Fibroblast of lung (primary cell): Measurements from ENCODE around the gene PER2. TPM values are rescaled to one million over a fixed set of nuclear protein-coding genes. Genes with fewer than 3 reads are reported as not detected.

Experiments used
- DNase-seq, 2 donors: peaks; one replicate each; pipeline versions ENCODE4 v3.0.0 to v3.0.0-alpha.2; 2010; ENCODE audit warnings: low read depth in 2 of 2
- H2AFZ ChIP-seq: 2 replicates; pipeline ENCODE4 v1.5.1; 2012; ENCODE audit warnings: low read length, control low read depth, inconsistent platforms
- H3K27ac ChIP-seq: 2 replicates; pipeline ENCODE4 v1.5.1; 2011; ENCODE audit warnings: low read length, control low read depth; ENCODE audit not compliant: insufficient read depth
- H3K27me3 ChIP-seq: 2 replicates; pipeline ENCODE4 v1.5.1; 2011; ENCODE audit warnings: mild to moderate bottlenecking, low read length; ENCODE audit not compliant: control insufficient read depth, insufficient read depth
- H3K36me3 ChIP-seq: 2 replicates; pipeline ENCODE4 v1.5.1; 2011; ENCODE audit warnings: low read length; ENCODE audit not compliant: control insufficient read depth, insufficient read depth
- H3K4me1 ChIP-seq: 2 replicates; pipeline ENCODE4 v1.5.1; 2011; ENCODE audit warnings: low read length; ENCODE audit not compliant: control insufficient read depth, insufficient read depth; ENCODE audit errors: extremely low read depth
- H3K4me2 ChIP-seq: 2 replicates; pipeline ENCODE4 v1.5.1; 2011; ENCODE audit warnings: low read length, control low read depth; ENCODE audit not compliant: insufficient read depth; ENCODE audit errors: extremely low read depth
- H3K4me3 ChIP-seq, 4 experiments: fragments of 200-600 bp in 1 of 4; sonication (generic) in 1 of 4; replicated peaks in 1 of 4; 2 replicates each; pipeline ENCODE4 v1.5.1; 2011 to 2016; ENCODE audit warnings: low read length in 4 of 4, low read depth in 3 of 4, mild to moderate bottlenecking in 3 of 4, control low read depth in 2 of 4, inconsistent platforms in 1 of 4, mixed read lengths in 1 of 4; ENCODE audit not compliant: insufficient read depth in 1 of 4; ENCODE audit errors: control extremely low read depth in 1 of 4
- H3K79me2 ChIP-seq: 2 replicates; pipeline ENCODE4 v1.5.1; 2012; ENCODE audit warnings: mild to moderate bottlenecking, low read length, inconsistent platforms; ENCODE audit not compliant: control insufficient read depth, insufficient read depth
- H3K9ac ChIP-seq: 2 replicates; pipeline ENCODE4 v1.5.1; 2011; ENCODE audit warnings: mild to moderate bottlenecking, low read length, control low read depth; ENCODE audit not compliant: insufficient read depth
- H3K9me3 ChIP-seq: 2 replicates; pipeline ENCODE4 v1.5.1; 2012; ENCODE audit warnings: low read depth, low read length; ENCODE audit not compliant: control insufficient read depth, insufficient read depth
- H4K20me1 ChIP-seq: 2 replicates; pipeline ENCODE4 v1.5.1; 2011; ENCODE audit warnings: low read length; ENCODE audit not compliant: control insufficient read depth, insufficient read depth; ENCODE audit errors: extremely low read depth
- CTCF ChIP-seq, 2 donors: IDR thresholded peaks in 1 of 2; conservative IDR thresholded peaks in 1 of 2; 1 replicate in 1 of 2; 2 replicates in 1 of 2; pipeline ENCODE4 v1.5.1; 2011 to 2012; ENCODE audit warnings: low read length in 2 of 2, control low read depth in 1 of 2, inconsistent platforms in 1 of 2, low read depth in 1 of 2, mild to moderate bottlenecking in 1 of 2
- EZH2 ChIP-seq: IDR thresholded peaks from 2 replicates; pipeline ENCODE4 v1.5.1; 2012; ENCODE audit warnings: low read length, control low read depth, mild to moderate bottlenecking; ENCODE audit errors: missing control alignments
- polyA minus RNA-seq: library from RNA; depleted of rRNA, polyadenylated mRNA; stranded (reverse); fragments of >200 nt; gene quantifications from 2 replicates; pipeline ENCODE4 v1.2.3, GENCODE V29; 2011; ENCODE audit warnings: low replicate concordance
- polyA plus RNA-seq, 2 donors: library from polyadenylated mRNA; depleted of rRNA in 1 of 2; stranded (reverse) in 1 of 2; unstranded in 1 of 2; fragments of >200 nt; gene quantifications; 2 replicates each; pipeline ENCODE4 v1.2.1, GENCODE V29; 2011 to 2012; ENCODE audit warnings: missing spikeins in 1 of 2
- total RNA-seq: library from RNA; depleted of rRNA; stranded (reverse); fragments of >200 nt; gene quantifications from 2 replicates; pipeline ENCODE4 v1.2.1, GENCODE V29; 2014

Gene PER2
- total RNA-seq (2.1 and 4.6 TPM in 2 replicates), polyA plus RNA-seq (1.9 and 2.6 TPM in 2 replicates), polyA minus RNA-seq (3.8 and 17.2 TPM in 2 replicates)
- 1.7 and 2.4 TPM in 2 replicates for polyA plus RNA-seq (2012)

- Histone ChIP-seq H3K4me1 (peaks cover 23% of the 10 kb centered on the region), H4K20me1 (no peaks in the 10 kb centered on the region), H2AFZ (peak within 1 kb of the TSS; percentile 23), H3K4me2 (peak within 1 kb of the TSS; percentile 96), H3K27ac (peak within 1 kb of the TSS; percentile 97), H3K4me3 (peak within 1 kb of the TSS; percentile 65 to 82 (median 77)), H3K79me2 (peaks cover 1% of the 10 kb centered on the region), H3K9me3 (no peaks in the 10 kb centered on the region), H3K9ac (peak within 1 kb of the TSS; percentile 98), H3K36me3 (no peaks in the 10 kb centered on the region), H3K27me3 (peaks cover 4% of the 10 kb centered on the region)
- TF ChIP-seq CTCF (conservative IDR thresholded peaks at IDR 0.05 in 1 of 2, IDR thresholded peaks at IDR 0.05 in 1 of 2; ENCODE audit: low read depth in 1 of 2, low read length in 2 of 2) (peak in 1 of 2 donors; percentile 25), EZH2 (no peak)
- peak; percentile 71 to 89 for DNase-seq
These were observed at the start of gene PER2 for GRCh38 chr2:238287737-238288649. Gene PER2 (minus strand): TSS chr2:238288610. CDS start chr2:238277936, 10,674 bp downstream.

- no peaks in the 10 kb centered on the region for H3K4me1 ChIP-seq
- no peak overlapping the region for H3K27ac ChIP-seq
- DNase-seq = no peak
- no peaks in the 10 kb centered on the region for H4K20me1 ChIP-seq
- H3K4me3 ChIP-seq = no peak overlapping the region
- H2AFZ ChIP-seq = no peak overlapping the region
- H3K27me3 ChIP-seq = no peaks in the 10 kb centered on the region
- no peaks in the 10 kb centered on the region for H3K79me2 ChIP-seq
- no peaks in the 10 kb centered on the region for H3K9me3 ChIP-seq
- H3K4me2 ChIP-seq = no peak overlapping the region
- TF ChIP-seq CTCF (conservative IDR thresholded peaks at IDR 0.05 in 1 of 2, IDR thresholded peaks at IDR 0.05 in 1 of 2; ENCODE audit: low read depth in 1 of 2, low read length in 2 of 2) (no peak), EZH2 (no peak)
- H3K9ac ChIP-seq = no peak overlapping the region
- no peaks in the 10 kb centered on the region for H3K36me3 ChIP-seq
These were observed 49.4 kb upstream of the PER2 start for GRCh38 chr2:238337846-238338245.

- no peaks in the 10 kb centered on the region for H3K27me3 ChIP-seq
- no peaks in the 10 kb centered on the region for H3K9me3 ChIP-seq
- H3K36me3 ChIP-seq = no peaks in the 10 kb centered on the region
- no peaks in the 10 kb centered on the region for H3K4me1 ChIP-seq
- TF ChIP-seq EZH2 (no peak), CTCF (conservative IDR thresholded peaks at IDR 0.05 in 1 of 2, IDR thresholded peaks at IDR 0.05 in 1 of 2; ENCODE audit: low read depth in 1 of 2, low read length in 2 of 2) (no peak)
- H3K4me2 ChIP-seq = no peak overlapping the region
- H2AFZ ChIP-seq = no peak overlapping the region
- no peak overlapping the region for H3K4me3 ChIP-seq
- no peak overlapping the region for H3K9ac ChIP-seq
- H4K20me1 ChIP-seq = no peaks in the 10 kb centered on the region
- H3K27ac ChIP-seq = no peak overlapping the region
- DNase-seq = no peak
- H3K79me2 ChIP-seq = no peaks in the 10 kb centered on the region
These were observed 48.5 kb upstream of the PER2 start for GRCh38 chr2:238336793-238337444.
